Stomach (tissue), 4 donors: ENCODE measurements around the gene MPC1.

Experiments used
- EP300 ChIP-seq: sonication (generic); formaldehyde crosslinking; IDR thresholded peaks from one replicate; pipeline ENCODE4 v1.6.1; 2017; ENCODE audit warnings: antibody characterized with exemption
- POLR2A ChIP-seq, 4 donors: fragments of 450-650 bp; IDR thresholded peaks; one replicate each; pipeline ENCODE4 v1.6.1; 2016; ENCODE audit warnings: antibody characterized with exemption in 4 of 4, control low read depth in 2 of 4, mild to moderate bottlenecking in 1 of 4, moderate library complexity in 1 of 4
- POLR2AphosphoS5 ChIP-seq, 3 donors: sonication (generic); formaldehyde crosslinking; IDR thresholded peaks; one replicate each; pipeline ENCODE4 v1.6.1; 2016; ENCODE audit warnings: antibody characterized with exemption in 3 of 3
- TF ChIP-seq, protein P1 (sequence below), 7 experiments: fragments of 450-650 bp in 4 of 7; fragments of 200-600 bp in 3 of 7; sonication (generic) in 3 of 7; IDR thresholded peaks; one replicate each; pipeline ENCODE4 v1.5.1; 2016 to 2019; ENCODE audit warnings: antibody characterized with exemption in 7 of 7, control low read depth in 2 of 7, mild to moderate bottlenecking in 1 of 7

- TF ChIP-seq, protein P1, sequence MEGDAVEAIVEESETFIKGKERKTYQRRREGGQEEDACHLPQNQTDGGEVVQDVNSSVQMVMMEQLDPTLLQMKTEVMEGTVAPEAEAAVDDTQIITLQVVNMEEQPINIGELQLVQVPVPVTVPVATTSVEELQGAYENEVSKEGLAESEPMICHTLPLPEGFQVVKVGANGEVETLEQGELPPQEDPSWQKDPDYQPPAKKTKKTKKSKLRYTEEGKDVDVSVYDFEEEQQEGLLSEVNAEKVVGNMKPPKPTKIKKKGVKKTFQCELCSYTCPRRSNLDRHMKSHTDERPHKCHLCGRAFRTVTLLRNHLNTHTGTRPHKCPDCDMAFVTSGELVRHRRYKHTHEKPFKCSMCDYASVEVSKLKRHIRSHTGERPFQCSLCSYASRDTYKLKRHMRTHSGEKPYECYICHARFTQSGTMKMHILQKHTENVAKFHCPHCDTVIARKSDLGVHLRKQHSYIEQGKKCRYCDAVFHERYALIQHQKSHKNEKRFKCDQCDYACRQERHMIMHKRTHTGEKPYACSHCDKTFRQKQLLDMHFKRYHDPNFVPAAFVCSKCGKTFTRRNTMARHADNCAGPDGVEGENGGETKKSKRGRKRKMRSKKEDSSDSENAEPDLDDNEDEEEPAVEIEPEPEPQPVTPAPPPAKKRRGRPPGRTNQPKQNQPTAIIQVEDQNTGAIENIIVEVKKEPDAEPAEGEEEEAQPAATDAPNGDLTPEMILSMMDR (IDR thresholded peaks at IDR 0.05) = no peak
- no peak for TF ChIP-seq POLR2A (IDR thresholded peaks at IDR 0.05)
- no peak for TF ChIP-seq POLR2AphosphoS5 (IDR thresholded peaks at IDR 0.05)
- TF ChIP-seq EP300 = no peak
Observed at GRCh38 chr6:166318649-166319600, 63.8 kb downstream of the MPC1 start.
